Parathyroid adenoma (tissue), 2 donors: Measurements from ENCODE around the gene TACC2.

Experiments
- H2AFZ ChIP-seq: fragments of 300-600 bp; sonication (generic); one replicate; pipeline ENCODE4 v1.7.0; 2017; ENCODE audit warnings: antibody characterized with exemption, mild to moderate bottlenecking
- H3K27ac ChIP-seq: fragments of 300-600 bp; sonication (generic); one replicate; pipeline ENCODE4 v1.7.0; 2017
- H3K27me3 ChIP-seq: fragments of 300-600 bp; sonication (generic); one replicate; pipeline ENCODE4 v1.7.0; 2017; ENCODE audit warnings: low read length; ENCODE audit not compliant: control insufficient read depth, insufficient read depth
- H3K36me3 ChIP-seq: fragments of 300-600 bp; sonication (generic); one replicate; pipeline ENCODE4 v1.7.0; 2017; ENCODE audit warnings: low read length; ENCODE audit not compliant: control insufficient read depth, insufficient read depth
- H3K4me1 ChIP-seq: fragments of 300-600 bp; sonication (generic); one replicate; pipeline ENCODE4 v1.7.0; 2017; ENCODE audit warnings: control low read depth
- H3K4me2 ChIP-seq: fragments of 300-600 bp; sonication (generic); one replicate; pipeline ENCODE4 v1.7.0; 2017; ENCODE audit warnings: low read length
- H3K4me3 ChIP-seq: fragments of 300-600 bp; sonication (generic); one replicate; pipeline ENCODE4 v1.7.0; 2017; ENCODE audit warnings: low read depth, low read length
- H3K79me2 ChIP-seq: fragments of 300-600 bp; sonication (generic); one replicate; pipeline ENCODE4 v1.7.0; 2017; ENCODE audit warnings: control low read depth
- H3K9ac ChIP-seq: fragments of 300-600 bp; sonication (generic); one replicate; pipeline ENCODE4 v1.7.0; 2017; ENCODE audit warnings: mild to moderate bottlenecking
- H3K9me3 ChIP-seq: fragments of 300-600 bp; sonication (generic); one replicate; pipeline ENCODE4 v1.7.0; 2017; ENCODE audit warnings: low read length; ENCODE audit not compliant: control insufficient read depth
- CTCF ChIP-seq: fragments of 300-600 bp; sonication (generic); IDR thresholded peaks from one replicate; pipeline ENCODE4 v1.7.0; 2017; ENCODE audit warnings: antibody characterized with exemption, mild to moderate bottlenecking
- donor health status: primary hyperparathyroidism.

TACC2 gene

GRCh38 chr10:122252805-122253204 is 263.8 kb downstream of the TACC2 start:
- Histone ChIP-seq H2AFZ (no peak overlapping the region), H3K36me3 (no peaks in the 10 kb centered on the region), H3K4me3 (no peak overlapping the region), H3K27ac (no peak overlapping the region), H3K9me3 (no peaks in the 10 kb centered on the region), H3K79me2 (no peaks in the 10 kb centered on the region), H3K9ac (no peak overlapping the region), H3K27me3 (no peaks in the 10 kb centered on the region), H3K4me1 (no peaks in the 10 kb centered on the region), H3K4me2 (no peak overlapping the region)
- TF ChIP-seq CTCF, result no peak

DNA sequence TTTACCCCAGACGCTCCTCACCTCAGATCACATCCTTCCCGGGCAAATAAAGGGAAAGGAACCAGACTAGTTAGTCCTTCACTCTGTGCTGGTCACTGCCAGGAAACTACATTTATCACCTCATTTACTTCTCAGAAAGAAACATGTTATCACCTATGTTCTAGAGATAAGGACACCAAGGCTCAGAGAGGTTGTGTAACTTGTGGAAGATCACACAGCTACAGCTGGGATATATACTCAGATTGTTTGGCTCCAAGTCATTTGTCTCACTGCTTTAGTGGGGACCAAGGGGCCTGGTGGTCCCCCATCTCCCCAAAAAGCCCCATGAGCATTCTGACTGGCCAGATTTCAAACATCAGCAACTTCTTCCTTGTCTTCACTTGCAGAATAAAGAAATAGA is 264.6 kb downstream of the TACC2 start:
- Histone ChIP-seq H3K4me3 (no peak overlapping the region), H3K36me3 (no peaks in the 10 kb centered on the region)
- TF ChIP-seq CTCF, result no peak

GRCh38 chr10:122254831-122255230 is 265.9 kb downstream of the TACC2 start:
- no peaks in the 10 kb centered on the region for H3K36me3 ChIP-seq
- no peak overlapping the region for H3K9ac ChIP-seq
- TF ChIP-seq CTCF, result no peak
- H3K4me2 ChIP-seq, result no peak overlapping the region
- no peak overlapping the region for H2AFZ ChIP-seq
- H3K4me3 ChIP-seq, result no peak overlapping the region
- no peaks in the 10 kb centered on the region for H3K9me3 ChIP-seq
- H3K27me3 ChIP-seq, result no peaks in the 10 kb centered on the region
- no peaks in the 10 kb centered on the region for H3K4me1 ChIP-seq
- H3K27ac ChIP-seq, result no peak overlapping the region
- H3K79me2 ChIP-seq, result no peaks in the 10 kb centered on the region

More for the DNA sequence above, 264.6 kb downstream of the TACC2 start:
- H3K9me3 ChIP-seq, result no peaks in the 10 kb centered on the region
- no peak overlapping the region for H3K4me2 ChIP-seq
- H3K9ac ChIP-seq, result no peak overlapping the region
- H2AFZ ChIP-seq, result no peak overlapping the region
- H3K4me1 ChIP-seq, result no peaks in the 10 kb centered on the region
- H3K27me3 ChIP-seq, result no peaks in the 10 kb centered on the region
- no peak overlapping the region for H3K27ac ChIP-seq
- H3K79me2 ChIP-seq, result no peaks in the 10 kb centered on the region

- no peaks in the 10 kb centered on the region for H3K79me2 ChIP-seq
- H3K4me3 ChIP-seq, result no peak overlapping the region
- TF ChIP-seq CTCF, result no peak
- H3K4me1 ChIP-seq, result no peaks in the 10 kb centered on the region
- H3K27ac ChIP-seq, result no peak overlapping the region
- no peaks in the 10 kb centered on the region for H3K36me3 ChIP-seq
- H3K27me3 ChIP-seq, result no peaks in the 10 kb centered on the region
- H2AFZ ChIP-seq, result no peak overlapping the region
- H3K9ac ChIP-seq, result no peak overlapping the region
- H3K9me3 ChIP-seq, result no peaks in the 10 kb centered on the region
- H3K4me2 ChIP-seq, result no peak overlapping the region
Observed at GRCh38 chr10:122255509-122256301, 266.7 kb downstream of the TACC2 start.

GRCh38 chr10:122257041-122257440 is 268.1 kb downstream of the TACC2 start:
- H2AFZ ChIP-seq, result no peak overlapping the region
- TF ChIP-seq CTCF, result no peak
- no peaks in the 10 kb centered on the region for H3K4me1 ChIP-seq
- H3K27me3 ChIP-seq, result no peaks in the 10 kb centered on the region
- no peaks in the 10 kb centered on the region for H3K36me3 ChIP-seq
- H3K9ac ChIP-seq, result no peak overlapping the region
- no peak overlapping the region for H3K4me3 ChIP-seq
- no peaks in the 10 kb centered on the region for H3K9me3 ChIP-seq
- H3K4me2 ChIP-seq, result no peak overlapping the region
- no peaks in the 10 kb centered on the region for H3K79me2 ChIP-seq
- H3K27ac ChIP-seq, result no peak overlapping the region
